GM10847 (cell line): ENCODE measurements around the gene HDAC11.

ENCODE experiments used
- POLR2A ChIP-seq: IDR thresholded peaks from 2 replicates; pipeline ENCODE4 v1.6.1; 2011; ENCODE audit not compliant: insufficient read length; ENCODE audit errors: extremely low read depth

HDAC11 gene

GRCh38 chr3:13521309-13521708, 41.2 kb downstream of the HDAC11 start:
- TF ChIP-seq POLR2A = no peak

GRCh38 chr3:13522236-13522635, 42.1 kb downstream of the HDAC11 start:
- no peak for TF ChIP-seq POLR2A

- no peak for TF ChIP-seq POLR2A
Observed at GRCh38 chr3:13524979-13525669, 45.0 kb downstream of the HDAC11 start.

- TF ChIP-seq POLR2A = no peak
Observed at GRCh38 chr3:13525827-13526625, 45.9 kb downstream of the HDAC11 start.

- TF ChIP-seq POLR2A = no peak
Observed at GRCh38 chr3:13526626-13526949, 46.5 kb downstream of the HDAC11 start.

GRCh38 chr3:13528217-13528867, 48.2 kb downstream of the HDAC11 start:
- no peak for TF ChIP-seq POLR2A

GRCh38 chr3:13529196-13530112, 49.3 kb downstream of the HDAC11 start:
- no peak for TF ChIP-seq POLR2A

- TF ChIP-seq POLR2A = no peak
Observed at GRCh38 chr3:13530241-13531009, 50.3 kb downstream of the HDAC11 start.

GRCh38 chr3:13532085-13532484, 52.0 kb downstream of the HDAC11 start:
- no peak for TF ChIP-seq POLR2A

- no peak for TF ChIP-seq POLR2A
Observed at GRCh38 chr3:13532631-13533030, 52.5 kb downstream of the HDAC11 start.

- no peak for TF ChIP-seq POLR2A
Observed at GRCh38 chr3:13533885-13534301, 53.8 kb downstream of the HDAC11 start.

- TF ChIP-seq POLR2A = no peak
Observed at GRCh38 chr3:13535526-13535875, 55.4 kb downstream of the HDAC11 start.

GRCh38 chr3:13535905-13536304, 55.8 kb downstream of the HDAC11 start:
- TF ChIP-seq POLR2A = no peak

- no peak for TF ChIP-seq POLR2A
Observed at GRCh38 chr3:13536432-13536831, 56.3 kb downstream of the HDAC11 start.
